Common myeloid progenitor, CD34-positive (primary cell): ENCODE measurements around the gene ZNRF2.

Experiments
- CTCF ChIA-PET: fragments of 350-600 bp; sonication (Branson Sonifier 250); formaldehyde crosslinking; loops from one replicate; lab custom pipeline; 2021; ENCODE audit warnings: antibody characterized with exemption; lab: Charles Lee
- POLR2A ChIA-PET: fragments of 350-600 bp; sonication (Branson Sonifier 250); formaldehyde crosslinking; loops from one replicate; lab custom pipeline; 2021; ENCODE audit warnings: antibody characterized with exemption; lab: Charles Lee
- DNase-seq, 3 donors: peaks; one replicate each; pipeline versions ENCODE4 v3.0.0 to v3.0.0-alpha.2; 2013
- H3K27ac ChIP-seq, 2 experiments: 1 replicate in 1 of 2; 2 replicates in 1 of 2; pipeline ENCODE4 v1.7.0; 2013; ENCODE audit warnings: inconsistent platforms in 2 of 2, low read length in 2 of 2, mild to moderate bottlenecking in 2 of 2, low read depth in 1 of 2, moderate library complexity in 1 of 2; ENCODE audit not compliant: severe bottlenecking in 2 of 2, insufficient read depth in 1 of 2, poor library complexity in 1 of 2
- H3K27me3 ChIP-seq, 5 experiments: replicated peaks in 2 of 5; 1 replicate in 3 of 5; 2 replicates in 2 of 5; pipeline versions ENCODE4 v1.6.1 to v1.7.0; 2013; ENCODE audit warnings: low read length in 4 of 5, mild to moderate bottlenecking in 2 of 5, moderate library complexity in 2 of 5, inconsistent platforms in 1 of 5; ENCODE audit not compliant: insufficient read depth in 5 of 5, control insufficient read depth in 4 of 5
- H3K36me3 ChIP-seq, 4 experiments: 1 replicate in 2 of 4; 2 replicates in 2 of 4; pipeline versions ENCODE4 v1.6.1 to v1.7.0; 2013; ENCODE audit warnings: low read length in 3 of 4, control low read depth in 1 of 4, mild to moderate bottlenecking in 1 of 4; ENCODE audit not compliant: control insufficient read depth in 4 of 4, insufficient read depth in 4 of 4
- H3K4me1 ChIP-seq, 4 experiments: 1 replicate in 3 of 4; 2 replicates in 1 of 4; pipeline versions ENCODE4 v1.6.1 to v1.7.1; 2013; ENCODE audit warnings: low read length in 3 of 4, mild to moderate bottlenecking in 3 of 4, control low read depth in 1 of 4, inconsistent platforms in 1 of 4, moderate library complexity in 1 of 4; ENCODE audit not compliant: control insufficient read depth in 4 of 4, insufficient read depth in 4 of 4; ENCODE audit errors: control extremely low read depth in 1 of 4
- H3K4me3 ChIP-seq, 7 experiments: 1 replicate in 4 of 7; 2 replicates in 3 of 7; pipeline versions ENCODE4 v1.5.1 to v1.7.0; 2013; ENCODE audit warnings: mild to moderate bottlenecking in 7 of 7, low read length in 6 of 7, moderate library complexity in 6 of 7, inconsistent platforms in 2 of 7, low read depth in 2 of 7, control low read depth in 1 of 7; ENCODE audit not compliant: insufficient read depth in 4 of 7, control insufficient read depth in 1 of 7; ENCODE audit errors: extremely low read depth in 1 of 7
- H3K9me3 ChIP-seq, 5 experiments: 1 replicate in 4 of 5; 2 replicates in 1 of 5; pipeline versions ENCODE4 v1.6.1 to v1.7.1; 2013; ENCODE audit warnings: low read length in 4 of 5, mild to moderate bottlenecking in 2 of 5, inconsistent platforms in 1 of 5, low read depth in 1 of 5, moderate library complexity in 1 of 5; ENCODE audit not compliant: control insufficient read depth in 4 of 5, insufficient read depth in 2 of 5; ENCODE audit errors: control extremely low read depth in 1 of 5
- WGBS: methylation state at CpG from one replicate; pipeline ENCODE4 v1.1.5; 2013; ENCODE audit not compliant: insufficient coverage; 5-methylcytosine and 5-hydroxymethylcytosine counted together

ZNRF2 gene

DNA sequence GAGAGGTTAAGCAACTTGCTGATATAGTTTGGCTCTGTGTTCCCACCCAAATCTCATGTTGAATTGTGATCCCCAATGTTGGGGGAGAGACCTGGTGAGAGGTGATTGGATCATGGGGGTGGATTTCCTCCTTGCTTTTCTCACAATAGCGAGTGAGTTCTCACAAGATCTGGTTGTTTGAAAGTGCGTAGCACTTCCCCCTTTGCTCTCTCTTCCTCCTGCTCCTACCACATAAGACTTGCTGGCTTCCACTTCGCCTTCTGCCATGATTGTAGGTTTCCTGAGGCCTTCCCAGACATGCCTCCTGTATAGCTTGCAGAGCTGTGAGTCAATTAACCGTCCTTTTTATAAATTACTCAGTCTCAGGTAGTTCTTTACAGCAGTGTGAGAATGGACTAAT, 13.5 kb upstream of the ZNRF2 start:
- CTCF ChIA-PET = interaction anchor here (0.6 to 1.0 kb wide), 3 partner anchors 106 to 242 kb away, joined by 3 read pairs; no protein-coding TSS in a partner anchor
- no peaks in the 10 kb centered on the region for H3K27me3 ChIP-seq
- no peak overlapping the region for H3K27ac ChIP-seq
- no peaks in the 10 kb centered on the region for H3K4me1 ChIP-seq
- no peaks in the 10 kb centered on the region for H3K36me3 ChIP-seq
- DNase-seq = no peak
- H3K4me3 ChIP-seq = no peak overlapping the region
- POLR2A ChIA-PET = no interaction called here
- 86% methylated on average over 2 of the region's 4 CpGs for WGBS
- no peaks in the 10 kb centered on the region for H3K9me3 ChIP-seq

DNA sequence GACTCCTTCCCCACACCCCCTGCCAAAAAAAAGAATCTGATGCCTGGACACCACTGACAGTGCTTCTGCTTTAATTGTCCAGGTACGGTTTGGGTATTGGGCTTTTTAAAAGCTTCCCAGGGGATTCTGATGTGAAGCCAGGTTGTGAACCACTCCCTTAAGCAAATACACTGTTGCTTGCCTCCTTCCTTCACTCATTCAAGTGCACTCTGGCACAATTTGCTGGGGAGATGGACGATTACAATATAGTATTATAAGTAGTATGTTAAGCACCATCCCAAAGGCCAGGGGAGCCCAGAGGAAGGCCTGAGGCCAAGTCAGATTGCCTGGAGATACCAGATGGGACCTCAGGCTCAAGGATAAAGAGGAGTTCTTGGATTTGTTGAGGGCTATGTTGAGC, 12.3 kb upstream of the ZNRF2 start:
- no peak for DNase-seq
- Histone ChIP-seq H3K27ac (no peak overlapping the region), H3K4me3 (no peak overlapping the region), H3K9me3 (no peaks in the 10 kb centered on the region), H3K36me3 (no peaks in the 10 kb centered on the region), H3K27me3 (no peaks in the 10 kb centered on the region), H3K4me1 (no peaks in the 10 kb centered on the region)
- POLR2A ChIA-PET = no interaction called here
- 100% methylated on average over 1 of the region's 2 CpGs for WGBS
- CTCF ChIA-PET = interaction anchor here (1.3 to 3.3 kb wide), 3 partner anchors 43 to 292 kb away, joined by 3 to 10 read pairs (median 7); no protein-coding TSS in a partner anchor

DNA sequence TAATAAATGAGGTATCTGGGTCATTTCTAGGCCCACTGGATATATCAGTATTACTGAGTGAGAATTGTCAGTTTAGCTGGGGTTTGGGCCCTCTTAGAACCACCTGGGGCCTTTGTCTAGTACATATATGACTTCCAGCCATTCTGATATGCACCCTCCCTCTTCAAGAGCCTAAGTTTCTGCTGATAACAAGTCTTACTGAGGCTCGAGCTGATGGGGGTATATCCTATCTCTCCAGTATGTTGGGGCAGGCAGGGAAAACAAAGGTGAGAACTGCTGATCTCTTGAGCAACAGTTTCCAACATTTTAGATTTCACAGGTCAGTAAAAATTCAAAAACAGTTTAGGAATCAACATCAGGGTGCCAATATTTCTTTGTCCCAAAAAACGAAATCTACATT, 10.8 kb upstream of the ZNRF2 start:
- no peaks in the 10 kb centered on the region for H3K36me3 ChIP-seq
- H3K9me3 ChIP-seq = no peaks in the 10 kb centered on the region
- no peaks in the 10 kb centered on the region for H3K27me3 ChIP-seq
- DNase-seq = no peak
- no peak overlapping the region for H3K4me3 ChIP-seq
- peaks cover 0 to 5% (median 0%) of the 10 kb centered on the region in 4 experiments for H3K4me1 ChIP-seq
- ChIA-PET POLR2A (no interaction called here), CTCF (interaction anchor here (1.1 to 7.0 kb wide), 7 partner anchors 8 to 468 kb away, joined by 3 to 47 read pairs (median 6); no protein-coding TSS in a partner anchor)
- no peak overlapping the region for H3K27ac ChIP-seq
- 100% methylated on average over 1 of the region's 2 CpGs for WGBS

DNA sequence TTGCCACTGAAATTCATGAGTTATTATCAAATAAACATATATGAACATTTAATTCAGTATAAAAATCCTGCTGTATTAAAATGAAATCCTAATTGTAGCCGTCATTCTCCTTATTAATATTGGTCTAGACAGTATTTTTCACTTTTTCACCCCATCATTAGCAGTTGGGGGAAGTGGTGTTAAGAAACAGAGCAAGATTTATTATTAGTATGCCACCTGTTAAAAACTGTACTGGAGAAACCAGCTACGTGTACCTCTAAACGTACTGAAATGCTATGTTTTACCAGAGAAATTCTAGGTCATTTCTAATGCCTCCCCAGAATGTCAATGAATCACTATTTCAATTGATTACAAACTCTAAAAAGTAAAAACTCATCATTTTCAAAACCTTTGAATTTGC, 9.8 kb upstream of the ZNRF2 start:
- DNase-seq = no peak
- Histone ChIP-seq H3K9me3 (no peaks in the 10 kb centered on the region), H3K27me3 (no peaks in the 10 kb centered on the region), H3K27ac (no peak overlapping the region), H3K4me3 (no peak overlapping the region), H3K36me3 (no peaks in the 10 kb centered on the region), H3K4me1 (peaks cover 4 to 14% (median 8%) of the 10 kb centered on the region in 4 experiments)
- CTCF ChIA-PET = interaction anchor here (0.6 to 7.0 kb wide), 12 partner anchors 9 to 290 kb away, joined by 3 to 47 read pairs (median 4); no protein-coding TSS in a partner anchor
- WGBS = no CpG with 5 or more reads among the region's 3 CpGs
- POLR2A ChIA-PET = interaction anchor here (0.6 kb wide), 1 partner anchor 114 kb away, joined by 3 read pairs; no protein-coding TSS in a partner anchor

DNA sequence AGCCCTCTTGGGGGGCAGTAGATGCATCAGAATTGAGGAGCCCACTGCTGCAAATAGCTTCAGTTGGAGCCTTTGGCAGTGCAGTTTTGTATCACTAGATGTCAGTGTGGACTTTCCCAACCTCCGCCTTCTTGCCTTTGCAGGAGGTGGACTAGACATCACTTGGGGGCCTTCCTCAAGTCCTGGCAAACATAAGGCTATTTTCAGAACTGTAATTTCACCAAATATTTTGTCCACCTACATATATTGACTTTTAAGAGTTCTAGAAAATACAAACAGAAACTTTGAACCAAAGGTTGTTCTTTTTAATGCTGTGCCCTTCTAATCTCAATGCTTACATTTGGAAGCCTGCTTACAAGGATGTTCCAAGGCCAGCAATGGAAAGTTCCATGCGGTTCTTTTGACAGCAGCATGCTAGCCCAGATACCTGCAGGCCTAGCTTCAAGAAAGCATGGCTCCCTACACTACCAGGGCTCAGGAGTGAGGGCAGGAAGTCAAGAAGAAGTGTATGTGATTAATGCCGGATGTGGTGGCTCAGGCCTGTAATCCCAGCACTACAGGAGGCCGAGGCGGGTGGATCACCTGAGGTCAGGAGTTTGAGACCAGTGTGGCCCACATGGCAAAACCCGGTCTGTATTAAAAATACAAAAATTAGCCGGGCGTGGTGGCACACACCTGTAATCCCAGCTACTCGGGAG, 8.0 kb upstream of the ZNRF2 start:
- POLR2A ChIA-PET = no interaction called here
- 88% methylated on average over 8 of the region's 9 CpGs for WGBS

DNA sequence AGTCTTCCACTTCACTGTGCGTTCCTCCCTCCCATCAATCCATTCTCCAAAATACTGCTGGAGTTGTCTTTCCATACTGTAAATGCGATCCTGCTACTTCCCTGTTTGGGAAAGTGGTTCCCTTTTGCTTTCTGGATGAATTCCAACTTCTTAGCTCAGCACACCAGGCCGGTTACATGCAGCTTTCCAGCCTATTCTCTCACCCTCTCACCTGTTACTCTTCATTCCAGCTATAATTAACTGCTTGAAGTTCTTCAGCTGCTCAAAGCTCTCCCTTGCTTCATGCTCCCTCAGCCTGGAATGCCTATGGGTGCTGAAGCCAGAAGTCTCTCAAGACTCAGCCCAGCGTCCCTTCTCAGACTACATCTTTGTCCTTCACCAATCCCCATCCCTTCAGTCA, 6.0 kb upstream of the ZNRF2 start:
- no peaks in the 10 kb centered on the region for H3K36me3 ChIP-seq
- 58% methylated on average over 4 of the region's 4 CpGs for WGBS
- H3K4me3 ChIP-seq = no peak overlapping the region
- H3K27ac ChIP-seq = no peak overlapping the region
- CTCF ChIA-PET = interaction anchor here (0.7 to 7.0 kb wide), 11 partner anchors 23 to 300 kb away, joined by 3 to 47 read pairs (median 4); no protein-coding TSS in a partner anchor
- no peaks in the 10 kb centered on the region for H3K27me3 ChIP-seq
- POLR2A ChIA-PET = no interaction called here
- peaks cover 7 to 18% (median 10%) of the 10 kb centered on the region in 4 experiments for H3K4me1 ChIP-seq
- no peak for DNase-seq
- H3K9me3 ChIP-seq = no peaks in the 10 kb centered on the region

More for the DNA sequence above, 8.0 kb upstream of the ZNRF2 start:
- Histone ChIP-seq H3K4me1 (peaks cover 7 to 17% (median 9%) of the 10 kb centered on the region in 4 experiments), H3K36me3 (no peaks in the 10 kb centered on the region), H3K27me3 (no peaks in the 10 kb centered on the region), H3K9me3 (no peaks in the 10 kb centered on the region), H3K27ac (no peak overlapping the region), H3K4me3 (no peak overlapping the region)
- peak; percentile 71 to 78 (median 77) for DNase-seq
- CTCF ChIA-PET = interaction anchor here (0.7 to 7.0 kb wide), 23 partner anchors 9 to 334 kb away, joined by 3 to 47 read pairs (median 3); no protein-coding TSS in a partner anchor
